ENCODE measurements around the gene COLQ.

GRCh38 chr3:15513116-15513515, 8.4 kb downstream of the COLQ start:
- no peak for TF ChIP-seq EZH2 (IDR thresholded peaks at IDR 0.05; ENCODE audit: borderline replicate concordance, low read depth, low read length, severe bottlenecking)
- TF ChIP-seq CTCF (IDR thresholded peaks at IDR 0.05; ENCODE audit: borderline replicate concordance, extremely low read depth, low read length, poor library complexity, severe bottlenecking), result no peak
